ENCODE data around the gene SPTBN1. TPM values are rescaled to one million over a fixed set of nuclear protein-coding genes. Genes with fewer than 3 reads are reported as not detected.
"Not testable (repeated sequence)": the region's sequence is repeated elsewhere in the genome, so short reads cannot be mapped to it uniquely, and the experiment has no call there.

Gene SPTBN1
- polyA plus RNA-seq, 1 experiment: 56.6 TPM

DNA sequence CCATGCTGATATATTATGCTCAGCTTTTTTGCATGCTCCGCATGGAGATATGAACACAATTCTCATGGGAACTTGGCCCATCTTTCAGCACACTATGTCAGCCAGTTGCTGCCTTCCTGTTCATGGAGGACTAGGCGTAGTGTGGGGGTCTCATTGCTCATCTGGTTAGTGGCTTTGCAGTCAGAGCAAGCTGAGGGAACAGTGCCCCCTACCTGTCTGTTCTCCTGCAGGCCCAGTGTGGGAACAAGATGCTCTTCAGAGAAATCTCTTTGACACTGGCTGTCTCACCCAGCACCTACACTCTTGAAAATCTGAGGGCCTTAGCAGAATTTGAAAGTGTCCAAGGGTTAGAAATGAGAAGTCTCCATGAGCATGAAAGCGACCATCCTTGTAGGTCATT is 47.1 kb downstream of the SPTBN1 start:
- ChIA-PET POLR2A (no interaction called here), CTCF (interaction anchor here (0.6 to 1.2 kb wide), 4 partner anchors 12 to 396 kb away, joined by 3 to 7 read pairs (median 4); no protein-coding TSS in a partner anchor)
- no peak overlapping the region for H3K4me3 ChIP-seq (ENCODE audit: low read depth, low read length)
- no peak overlapping the region for H3K27ac ChIP-seq (ENCODE audit: low read depth, low read length)
- no peaks in the 10 kb centered on the region for H3K27me3 ChIP-seq (ENCODE audit: control insufficient read depth, insufficient read depth, low read length)
- no peak for DNase-seq (ENCODE audit: low read depth, low spot score)
- no peaks in the 10 kb centered on the region for H3K9me3 ChIP-seq (ENCODE audit: control insufficient read depth, insufficient read depth, low read length)
- TF ChIP-seq, protein P1, sequence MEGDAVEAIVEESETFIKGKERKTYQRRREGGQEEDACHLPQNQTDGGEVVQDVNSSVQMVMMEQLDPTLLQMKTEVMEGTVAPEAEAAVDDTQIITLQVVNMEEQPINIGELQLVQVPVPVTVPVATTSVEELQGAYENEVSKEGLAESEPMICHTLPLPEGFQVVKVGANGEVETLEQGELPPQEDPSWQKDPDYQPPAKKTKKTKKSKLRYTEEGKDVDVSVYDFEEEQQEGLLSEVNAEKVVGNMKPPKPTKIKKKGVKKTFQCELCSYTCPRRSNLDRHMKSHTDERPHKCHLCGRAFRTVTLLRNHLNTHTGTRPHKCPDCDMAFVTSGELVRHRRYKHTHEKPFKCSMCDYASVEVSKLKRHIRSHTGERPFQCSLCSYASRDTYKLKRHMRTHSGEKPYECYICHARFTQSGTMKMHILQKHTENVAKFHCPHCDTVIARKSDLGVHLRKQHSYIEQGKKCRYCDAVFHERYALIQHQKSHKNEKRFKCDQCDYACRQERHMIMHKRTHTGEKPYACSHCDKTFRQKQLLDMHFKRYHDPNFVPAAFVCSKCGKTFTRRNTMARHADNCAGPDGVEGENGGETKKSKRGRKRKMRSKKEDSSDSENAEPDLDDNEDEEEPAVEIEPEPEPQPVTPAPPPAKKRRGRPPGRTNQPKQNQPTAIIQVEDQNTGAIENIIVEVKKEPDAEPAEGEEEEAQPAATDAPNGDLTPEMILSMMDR (IDR thresholded peaks at IDR 0.05; ENCODE audit: low read depth, low read length): peak; percentile 49

DNA sequence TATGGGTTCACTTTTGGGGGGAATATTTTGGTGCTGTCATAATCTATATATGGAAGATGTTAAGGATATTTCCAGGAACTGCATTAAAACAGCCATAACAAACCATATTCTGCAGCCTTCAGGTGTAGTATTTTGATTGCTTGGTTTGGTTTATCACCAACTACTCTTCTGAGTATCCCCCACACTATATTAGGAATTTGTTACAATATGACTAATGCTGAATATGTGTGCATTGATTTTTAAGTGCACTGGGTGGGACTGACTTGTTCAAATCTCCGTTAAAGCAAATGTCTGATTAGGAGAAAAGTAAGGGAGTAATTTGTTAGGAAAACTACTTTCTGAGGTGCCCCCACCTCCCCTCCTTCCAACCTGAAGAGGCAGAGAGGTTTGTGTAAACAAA is 47.7 kb downstream of the SPTBN1 start:
- Histone ChIP-seq H3K27ac (ENCODE audit: low read depth, low read length) (no peak overlapping the region), H3K27me3 (ENCODE audit: control insufficient read depth, insufficient read depth, low read length) (no peaks in the 10 kb centered on the region), H3K4me3 (ENCODE audit: low read depth, low read length) (no peak overlapping the region), H3K9me3 (ENCODE audit: control insufficient read depth, insufficient read depth, low read length) (no peaks in the 10 kb centered on the region)
- ChIA-PET POLR2A (no interaction called here), CTCF (interaction anchor here (1.2 kb wide), 1 partner anchor 12 kb away, joined by 3 read pairs; no protein-coding TSS in a partner anchor)
- DNase-seq (ENCODE audit: low read depth, low spot score): no peak
- TF ChIP-seq, protein P1 (IDR thresholded peaks at IDR 0.05; ENCODE audit: low read depth, low read length): no peak

DNA sequence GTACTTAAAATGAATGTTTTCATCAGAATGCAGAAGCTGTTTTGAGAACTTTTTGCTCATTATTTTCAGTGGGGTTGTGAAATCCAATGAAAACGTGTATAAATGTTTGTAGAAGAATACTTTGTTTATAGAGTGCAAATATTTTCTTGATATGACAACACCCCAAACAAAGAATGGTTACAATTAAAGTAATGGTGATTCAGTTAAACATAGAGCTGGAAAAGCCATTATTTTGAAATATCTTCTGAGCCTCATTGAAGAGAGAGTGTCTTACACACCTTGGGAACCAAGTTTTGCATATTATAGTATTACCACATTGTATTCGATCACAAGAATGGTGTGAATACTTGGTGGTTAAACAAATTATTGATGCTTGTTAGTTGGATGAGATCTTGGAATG is 48.7 kb downstream of the SPTBN1 start:
- DNase-seq (ENCODE audit: low read depth, low spot score): no peak
- TF ChIP-seq, protein P1 (IDR thresholded peaks at IDR 0.05; ENCODE audit: low read depth, low read length): no peak
- Histone ChIP-seq H3K9me3 (ENCODE audit: control insufficient read depth, insufficient read depth, low read length) (no peaks in the 10 kb centered on the region), H3K27me3 (ENCODE audit: control insufficient read depth, insufficient read depth, low read length) (no peaks in the 10 kb centered on the region), H3K4me3 (ENCODE audit: low read depth, low read length) (no peak overlapping the region), H3K27ac (ENCODE audit: low read depth, low read length) (no peak overlapping the region)
- ChIA-PET CTCF (interaction anchor here (1.1 kb wide), 1 partner anchor 200 kb away, joined by 3 read pairs; no protein-coding TSS in a partner anchor), POLR2A (no interaction called here)

DNA sequence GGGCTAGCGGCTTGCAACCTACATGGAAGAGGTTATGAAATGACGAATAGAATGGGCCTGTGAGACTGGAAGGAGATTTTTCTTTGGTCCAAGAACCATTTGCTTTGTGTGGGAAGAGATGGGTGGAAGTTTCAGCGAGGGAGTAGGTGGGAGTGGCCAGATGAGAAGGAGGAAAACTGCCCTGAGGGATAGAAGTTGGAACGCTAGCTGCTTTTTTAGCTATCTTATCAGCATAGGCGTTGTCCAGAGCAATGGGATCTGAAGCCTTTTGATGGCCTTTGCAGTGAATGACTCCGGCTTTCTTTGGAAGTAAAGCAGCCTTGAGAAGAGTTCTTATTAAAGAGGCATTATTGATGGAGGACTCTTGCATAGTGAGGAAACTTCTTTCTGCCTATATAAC is 52.4 kb downstream of the SPTBN1 start:
- H3K4me3 ChIP-seq (ENCODE audit: low read depth, low read length): no peak overlapping the region
- no peak overlapping the region for H3K27ac ChIP-seq (ENCODE audit: low read depth, low read length)
- H3K9me3 ChIP-seq (ENCODE audit: control insufficient read depth, insufficient read depth, low read length): no peaks in the 10 kb centered on the region
- CTCF ChIA-PET: no interaction called here
- H3K27me3 ChIP-seq (ENCODE audit: control insufficient read depth, insufficient read depth, low read length): no peaks in the 10 kb centered on the region
- TF ChIP-seq, protein P1 (IDR thresholded peaks at IDR 0.05; ENCODE audit: low read depth, low read length): no peak
- POLR2A ChIA-PET: no interaction called here
- DNase-seq (ENCODE audit: low read depth, low spot score): no peak

DNA sequence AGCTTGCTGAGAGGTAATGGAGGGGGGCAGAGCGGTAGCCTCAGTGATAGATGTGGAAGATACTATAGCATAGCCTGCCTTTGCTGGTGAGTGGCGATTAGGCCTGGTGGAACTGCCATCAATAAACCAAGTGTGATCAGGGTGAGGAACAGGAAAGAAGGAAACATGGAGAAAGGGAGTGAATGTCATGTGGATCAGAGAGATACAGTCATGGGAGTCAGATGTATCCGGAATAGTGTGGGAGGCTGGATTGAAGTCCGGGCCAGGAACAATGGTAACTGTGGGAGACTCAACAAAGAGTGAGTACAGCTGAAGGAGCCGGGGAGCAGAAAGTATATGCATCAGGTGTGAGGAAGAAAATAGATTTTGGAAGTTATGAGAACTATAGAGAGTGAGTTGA is 52.9 kb downstream of the SPTBN1 start:
- POLR2A ChIA-PET; H3K4me3 ChIP-seq (ENCODE audit: low read depth, low read length); CTCF ChIA-PET; H3K27ac ChIP-seq (ENCODE audit: low read depth, low read length); DNase-seq (ENCODE audit: low read depth, low spot score); H3K27me3 ChIP-seq (ENCODE audit: control insufficient read depth, insufficient read depth, low read length); H3K9me3 ChIP-seq (ENCODE audit: control insufficient read depth, insufficient read depth, low read length): not testable (repeated sequence)

DNA sequence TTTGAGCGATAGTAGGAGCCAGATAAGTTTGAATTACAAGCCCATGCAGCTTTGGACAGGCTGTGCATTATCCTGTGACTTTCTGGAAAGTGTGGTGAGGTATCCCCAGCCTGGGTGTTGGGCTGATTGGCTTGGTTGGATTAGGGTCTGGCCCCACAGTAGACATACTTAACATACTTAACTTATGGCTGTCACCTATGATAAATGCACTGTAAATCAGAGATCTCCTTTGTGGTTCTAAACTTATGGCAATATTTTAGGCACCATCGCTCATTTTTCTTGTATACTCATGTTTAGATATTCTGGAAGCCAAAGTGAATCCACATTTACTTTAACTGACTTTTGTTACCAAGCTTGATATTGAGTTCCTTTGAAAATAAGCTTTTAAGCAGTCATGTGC is 54.8 kb downstream of the SPTBN1 start:
- Histone ChIP-seq H3K27me3 (ENCODE audit: control insufficient read depth, insufficient read depth, low read length) (no peaks in the 10 kb centered on the region), H3K27ac (ENCODE audit: low read depth, low read length) (no peak overlapping the region), H3K9me3 (ENCODE audit: control insufficient read depth, insufficient read depth, low read length) (no peaks in the 10 kb centered on the region), H3K4me3 (ENCODE audit: low read depth, low read length) (no peak overlapping the region)
- no peak for DNase-seq (ENCODE audit: low read depth, low spot score)
- CTCF ChIA-PET: no interaction called here
- TF ChIP-seq, protein P1 (IDR thresholded peaks at IDR 0.05; ENCODE audit: low read depth, low read length): no peak
- POLR2A ChIA-PET: no interaction called here
